Right kidney (tissue), 1 donor: Measurements from ENCODE around the gene BRINP3.

Experiments
- DNase-seq: peaks from one replicate; pipeline ENCODE4 v3.0.0-alpha.2; 2016

Gene BRINP3

DNA sequence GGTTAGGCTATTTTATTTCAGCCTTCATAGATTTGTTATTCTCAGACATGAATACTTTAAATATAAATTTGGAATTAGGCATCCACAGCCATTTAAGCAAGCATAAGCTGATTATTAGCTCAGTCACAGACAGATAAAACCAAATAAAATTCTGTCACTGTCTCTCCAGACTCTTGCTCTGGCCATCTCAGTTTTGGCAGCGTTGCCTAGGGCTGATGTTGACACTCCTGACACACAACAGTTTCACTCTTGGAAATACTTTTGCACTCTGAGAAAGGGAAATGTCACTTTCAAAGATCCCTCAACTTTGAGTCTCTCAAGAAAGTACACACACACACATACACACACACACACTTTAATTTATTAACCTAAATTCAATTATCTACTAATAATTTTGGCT is 372.7 kb downstream of the BRINP3 start:
- DNase-seq, result no peak

DNA sequence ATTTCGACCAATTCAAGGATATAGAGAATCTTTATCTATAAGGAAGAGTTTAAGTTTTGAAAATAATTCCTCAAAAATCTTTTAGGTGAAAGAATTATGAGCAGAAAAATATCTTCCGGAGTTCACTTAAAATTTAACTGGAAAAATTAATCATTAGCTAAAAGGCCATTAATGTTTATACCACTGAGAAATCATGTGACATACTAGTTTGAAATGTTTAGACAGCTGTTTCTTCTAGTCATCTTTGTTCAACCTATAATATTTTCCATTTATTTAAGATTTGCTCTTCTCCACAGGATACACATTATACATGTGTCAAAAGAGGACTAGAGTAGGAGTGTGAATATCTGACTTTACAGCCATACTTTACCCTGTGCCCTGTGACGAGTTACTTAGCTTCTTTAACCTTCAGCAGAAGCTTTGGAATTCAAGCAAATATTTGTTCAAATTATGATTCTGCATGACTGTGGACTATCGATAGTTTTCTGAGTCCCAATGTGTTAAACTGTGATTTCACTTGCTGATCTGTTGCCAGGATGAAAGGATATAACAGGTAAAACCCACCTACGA is 374.8 kb downstream of the BRINP3 start:
- no peak for DNase-seq

DNA sequence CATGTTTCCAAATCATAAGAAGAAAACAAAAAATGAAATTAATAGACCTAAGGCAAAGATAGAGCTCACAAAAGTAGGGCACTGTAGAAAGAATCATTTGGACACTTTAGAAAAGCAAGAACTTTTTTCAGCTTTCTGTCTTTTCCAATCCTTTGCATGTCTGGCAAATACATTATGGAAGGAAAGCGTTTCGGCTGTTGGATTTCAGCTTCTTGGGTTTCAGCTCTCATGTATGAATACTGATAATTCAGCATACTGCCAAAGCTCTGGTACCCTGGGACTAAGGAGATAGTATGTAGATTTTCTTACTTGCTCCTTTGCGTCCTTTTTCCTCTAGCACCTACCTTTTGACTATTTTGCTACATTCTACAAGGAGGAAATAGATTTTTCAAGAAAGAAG is 375.9 kb downstream of the BRINP3 start:
- no peak for DNase-seq

DNA sequence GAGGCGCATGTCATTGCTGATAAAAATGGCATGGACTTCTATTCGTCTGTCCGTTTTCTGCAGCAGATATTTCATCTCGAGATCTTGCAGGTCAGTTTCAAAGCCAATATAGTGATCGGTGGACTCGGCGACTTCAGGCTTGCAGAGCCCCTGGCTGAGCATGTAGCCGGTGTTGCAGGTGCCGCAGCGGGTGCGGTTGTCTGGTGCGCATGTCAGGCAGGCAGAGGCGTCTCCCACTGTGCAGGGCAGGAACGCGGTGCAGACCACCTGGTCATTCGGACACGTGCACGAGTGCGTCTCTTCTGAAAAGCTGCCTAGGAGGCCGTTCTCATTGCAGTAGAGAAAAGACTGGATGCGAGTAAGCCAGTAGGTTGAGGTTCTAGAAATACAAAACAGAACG is 378.9 kb downstream of the BRINP3 start:
- DNase-seq, result no peak

DNA sequence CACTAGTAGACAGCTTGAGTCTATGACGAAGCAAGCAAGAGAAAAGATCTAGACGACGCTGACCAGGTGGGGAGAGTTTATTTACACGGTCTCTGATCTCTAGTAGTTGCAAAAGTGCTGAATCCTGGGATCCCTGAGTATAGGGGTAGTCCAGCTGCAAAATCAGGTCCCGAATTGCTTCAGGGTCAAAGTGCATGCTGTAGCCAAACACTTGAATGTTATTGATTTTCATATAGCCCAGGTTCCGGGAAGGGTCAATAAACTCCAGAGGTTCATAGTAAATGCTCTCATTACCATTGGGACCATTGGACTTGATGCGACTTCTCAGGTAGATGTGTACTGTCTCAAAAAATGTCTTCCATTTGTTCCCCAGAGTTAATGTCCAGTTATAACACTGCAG is 379.6 kb downstream of the BRINP3 start:
- no peak for DNase-seq

DNA sequence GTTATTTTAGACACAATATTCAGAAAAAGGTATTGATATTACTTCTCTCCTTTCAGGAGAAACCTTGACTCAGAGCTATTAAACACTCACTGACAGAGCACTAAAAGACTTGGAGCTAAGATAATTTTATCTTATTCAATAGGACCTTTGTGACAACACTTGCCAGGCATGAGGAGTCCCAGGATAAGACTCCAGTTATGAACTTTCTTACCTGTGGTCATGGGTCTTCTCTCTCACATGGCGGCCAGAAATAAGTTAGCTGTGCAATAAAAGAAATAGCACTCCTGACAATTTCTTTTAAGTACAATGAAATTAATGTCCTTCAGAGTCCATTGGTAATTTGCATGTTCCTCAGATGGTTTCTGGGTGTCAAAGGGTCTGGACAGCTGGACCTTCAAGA is 382.1 kb downstream of the BRINP3 start:
- DNase-seq, result no peak

DNA sequence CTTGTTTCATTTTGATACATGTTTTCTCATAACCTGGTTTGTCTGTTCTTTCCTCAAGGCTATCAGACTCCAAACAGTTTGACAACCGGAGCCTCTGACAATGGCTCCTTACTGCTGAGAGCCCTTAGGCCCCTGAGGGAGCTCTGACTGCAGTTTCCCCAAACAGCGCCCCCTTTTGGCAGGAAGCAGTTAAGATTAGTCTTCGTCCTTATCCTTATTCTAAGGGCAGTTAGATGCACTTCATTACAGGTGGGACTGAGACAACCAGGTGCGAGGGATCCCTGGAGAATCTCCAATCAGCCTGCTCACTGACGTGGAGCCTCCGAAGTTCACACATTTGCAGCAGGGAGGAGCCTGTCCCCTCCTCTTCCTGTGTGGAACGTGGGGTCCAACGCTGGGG is 393.1 kb downstream of the BRINP3 start:
- no peak for DNase-seq

DNA sequence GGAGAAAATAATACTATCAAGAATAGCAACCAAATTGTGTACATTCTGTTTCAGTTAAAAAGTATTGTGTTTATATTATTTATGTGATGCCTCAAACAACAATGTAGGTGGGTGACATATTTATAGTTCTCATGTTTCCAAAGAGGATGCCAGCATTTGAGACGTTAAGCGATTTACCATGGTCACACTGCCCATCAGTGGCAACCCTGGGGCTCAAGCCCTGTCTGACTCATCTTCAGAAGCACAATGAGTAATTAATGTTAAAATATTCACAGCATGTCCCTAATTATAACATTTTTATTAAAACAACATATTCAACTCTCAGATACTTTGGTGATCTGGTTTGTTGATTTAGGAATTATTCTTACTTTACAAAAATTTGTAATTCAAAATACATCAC is 409.4 kb downstream of the BRINP3 start:
- DNase-seq, result no peak

DNA sequence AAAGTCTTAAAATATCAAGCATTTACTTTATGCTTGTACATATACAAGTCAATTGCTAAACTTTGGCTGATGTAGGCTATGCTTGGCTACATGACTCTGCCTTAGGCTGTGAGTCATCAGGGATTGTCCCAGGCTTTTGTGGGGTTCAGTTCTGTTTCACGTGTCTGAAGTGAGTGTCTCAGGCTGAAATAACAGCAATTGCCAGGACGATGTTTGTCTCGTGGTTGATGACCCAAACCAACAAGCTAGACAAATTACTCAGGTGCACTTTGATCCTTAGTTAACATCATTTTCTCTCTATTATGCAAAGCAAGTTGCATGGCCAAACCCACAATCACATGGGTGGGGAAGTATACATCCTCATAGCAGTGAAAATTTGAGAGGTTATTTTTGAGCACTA is 410.1 kb downstream of the BRINP3 start:
- no peak for DNase-seq

DNA sequence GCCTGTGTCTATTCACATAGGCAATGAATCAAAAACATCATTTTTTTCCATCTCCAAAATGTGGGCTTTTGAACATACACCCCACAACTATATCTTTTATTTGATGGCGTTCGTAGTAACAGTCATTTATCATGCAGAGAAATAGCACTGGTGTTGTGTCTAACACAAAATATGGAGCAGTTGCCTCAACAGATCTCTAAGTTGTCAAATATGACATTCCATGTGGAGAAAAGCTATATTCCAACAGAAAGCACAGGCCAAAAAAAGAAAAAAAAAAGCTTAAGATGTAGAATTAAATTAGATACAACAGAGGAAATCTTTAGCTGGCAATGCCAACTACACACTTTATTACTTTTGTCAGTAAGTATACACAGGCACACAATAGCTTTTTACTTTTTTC is 411.7 kb downstream of the BRINP3 start:
- DNase-seq, result no peak

DNA sequence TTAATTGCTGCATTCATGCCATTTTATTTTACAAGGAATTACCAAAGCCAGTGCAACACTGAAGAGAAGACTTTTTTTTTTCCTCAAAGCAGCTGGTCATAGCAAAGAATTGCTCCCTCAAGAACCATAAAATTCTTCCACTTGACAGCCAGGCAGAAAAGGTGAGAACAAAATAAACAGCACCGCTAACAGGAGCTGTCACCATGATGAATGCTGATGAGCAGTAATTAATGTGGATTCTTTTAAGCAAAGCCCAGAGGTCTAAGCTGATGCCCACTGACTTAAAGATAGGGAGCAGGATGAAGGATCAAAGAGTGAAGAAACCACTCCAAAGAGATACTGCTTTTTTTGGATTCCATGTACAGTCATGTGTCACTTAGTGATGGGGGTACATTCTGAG is 428.4 kb downstream of the BRINP3 start:
- no peak for DNase-seq
